Raji (cell line): ENCODE results near the gene FAM20B.

Experiments
- POLR2A ChIP-seq: IDR thresholded peaks from 2 replicates; pipeline ENCODE4 v1.6.1; 2011; ENCODE audit warnings: low read depth, low read length, control low read depth; ENCODE audit not compliant: insufficient read depth

FAM20B gene

GRCh38 chr1:179025125-179025974 lies at the start of gene FAM20B:
Gene FAM20B, plus strand, starts transcription at chr1:179025894. Its CDS starts 17,954 bp downstream, at chr1:179043848.
- no peak; the same call in 1 of the 2 replicates for TF ChIP-seq POLR2A

GRCh38 chr1:178976541-178976940 lies 49.2 kb upstream of the FAM20B start:
- no peak for TF ChIP-seq POLR2A

- TF ChIP-seq POLR2A = no peak
These were observed 39.5 kb upstream of the FAM20B start for GRCh38 chr1:178986204-178986603.

- TF ChIP-seq POLR2A = no peak
These were observed 32.1 kb upstream of the FAM20B start for GRCh38 chr1:178993559-178993958.

GRCh38 chr1:178997428-178997827 lies 28.3 kb upstream of the FAM20B start:
- no peak for TF ChIP-seq POLR2A

GRCh38 chr1:178998295-178998694 lies 27.4 kb upstream of the FAM20B start:
- TF ChIP-seq POLR2A = no peak

- TF ChIP-seq POLR2A = no peak
These were observed 26.6 kb upstream of the FAM20B start for GRCh38 chr1:178999061-178999460.

GRCh38 chr1:179001451-179001850 lies 24.2 kb upstream of the FAM20B start:
- no peak for TF ChIP-seq POLR2A

- no peak for TF ChIP-seq POLR2A
These were observed 22.9 kb upstream of the FAM20B start for GRCh38 chr1:179002552-179003345.

- no peak for TF ChIP-seq POLR2A
These were observed 22.1 kb upstream of the FAM20B start for GRCh38 chr1:179003512-179004066.

GRCh38 chr1:179007233-179007632 lies 18.5 kb upstream of the FAM20B start:
- no peak for TF ChIP-seq POLR2A

- no peak for TF ChIP-seq POLR2A
These were observed 15.0 kb upstream of the FAM20B start for GRCh38 chr1:179010671-179011070.

GRCh38 chr1:179012038-179012437 lies 13.7 kb upstream of the FAM20B start:
- TF ChIP-seq POLR2A = no peak

GRCh38 chr1:179014123-179014522 lies 11.6 kb upstream of the FAM20B start:
- no peak for TF ChIP-seq POLR2A

- no peak for TF ChIP-seq POLR2A
These were observed 10.3 kb upstream of the FAM20B start for GRCh38 chr1:179015396-179015795.

GRCh38 chr1:179016706-179017382 lies 8.8 kb upstream of the FAM20B start:
- no peak for TF ChIP-seq POLR2A
